Left lung (tissue), 10 donors: ENCODE measurements around the gene GPHN. TPM values are rescaled to one million over a fixed set of nuclear protein-coding genes. Genes with fewer than 3 reads are reported as not detected.

Experiments
- ATAC-seq: fragments of 200-7000 bp; cut with Tn5 transposase; one replicate; pipeline ENCODE4 v1.9.1; 2020; ENCODE audit warnings: moderate library complexity
- DNase-seq, 4 donors: peaks; one replicate each; pipeline ENCODE4 v3.0.0-alpha.2; 2013 to 2020
- H3K27ac ChIP-seq, 2 donors: fragments of 200-600 bp; sonication (generic) in 1 of 2; one replicate each; pipeline versions ENCODE4 v1.5.0 to v1.8.0; 2020 to 2021
- H3K27me3 ChIP-seq, 2 donors: fragments of 200-600 bp; sonication (generic) in 1 of 2; one replicate each; pipeline versions ENCODE4 v1.5.0 to v1.8.0; 2020 to 2021
- H3K36me3 ChIP-seq, 2 donors: fragments of 200-600 bp; sonication (generic) in 1 of 2; one replicate each; pipeline versions ENCODE4 v1.5.0 to v1.8.0; 2020 to 2021
- H3K4me1 ChIP-seq, 2 donors: fragments of 200-600 bp; one replicate each; pipeline ENCODE4 v1.8.0; 2021
- H3K4me3 ChIP-seq, 2 donors: fragments of 200-600 bp; sonication (generic) in 1 of 2; one replicate each; pipeline versions ENCODE4 v1.5.0 to v1.8.0; 2020 to 2021; ENCODE audit warnings: mild to moderate bottlenecking in 1 of 2
- H3K9me3 ChIP-seq, 2 donors: fragments of 200-600 bp; sonication (generic) in 1 of 2; one replicate each; pipeline versions ENCODE4 v1.5.0 to v1.8.0; 2020 to 2021
- intact Hi-C, 2 donors: fragments of 100-400 bp; cut with DNase I; formaldehyde crosslinking; loops; one replicate each; pipeline versions ENCODE4 v1.11.2 to v1.14.2; 2022
- polyA plus RNA-seq, 6 donors: library from polyadenylated mRNA; unstranded; fragments of 120-200 nt; gene quantifications; one replicate each; pipeline ENCODE4 v1.2.1, GENCODE V29; 2013; ENCODE audit not compliant: insufficient read length in 6 of 6
- total RNA-seq, 2 donors: library from RNA; stranded (reverse); fragmentation: NEBNext Ultra II Directional; extraction: Animal tissue kit (Norgen Biotek cat#: 25700); gene quantifications; one replicate each; pipeline ENCODE4 v1.2.1, GENCODE V29; 2021
- TF ChIP-seq, protein P1 (sequence below), 2 donors: fragments of 200-600 bp; sonication (generic) in 1 of 2; IDR thresholded peaks; one replicate each; pipeline versions ENCODE4 v1.5.0 to v1.8.0; 2021; ENCODE audit warnings: antibody characterized with exemption in 2 of 2
- donor health status: DM: no; HTN: yes; CAD: no.
- donor health status: DM: no; HTN: no; CAD: no.

Gene GPHN
- total and polyA plus RNA-seq, 8 donors: 22.6 to 31.1 (median 25.7) TPM

DNA sequence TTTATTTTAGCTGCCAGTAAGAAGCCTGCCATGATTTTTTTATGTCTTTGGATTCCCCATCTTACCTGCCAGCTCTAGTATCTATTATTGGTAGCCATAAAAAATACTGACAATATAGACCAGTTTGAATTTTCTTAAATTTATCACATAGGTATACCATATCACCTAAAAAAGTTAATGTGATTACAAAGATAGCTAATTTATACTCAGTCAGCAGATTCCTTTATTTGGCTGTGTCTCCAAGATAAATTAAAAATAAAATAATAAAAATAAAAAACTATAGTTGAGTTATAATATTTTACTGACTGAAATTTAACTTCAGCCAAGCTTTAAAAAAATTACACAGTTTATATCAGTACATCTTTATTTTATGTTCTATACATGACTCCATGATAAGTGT is 128.3 kb downstream of the GPHN start:
- intact Hi-C loops: no loop called here
- TF ChIP-seq, protein P1, sequence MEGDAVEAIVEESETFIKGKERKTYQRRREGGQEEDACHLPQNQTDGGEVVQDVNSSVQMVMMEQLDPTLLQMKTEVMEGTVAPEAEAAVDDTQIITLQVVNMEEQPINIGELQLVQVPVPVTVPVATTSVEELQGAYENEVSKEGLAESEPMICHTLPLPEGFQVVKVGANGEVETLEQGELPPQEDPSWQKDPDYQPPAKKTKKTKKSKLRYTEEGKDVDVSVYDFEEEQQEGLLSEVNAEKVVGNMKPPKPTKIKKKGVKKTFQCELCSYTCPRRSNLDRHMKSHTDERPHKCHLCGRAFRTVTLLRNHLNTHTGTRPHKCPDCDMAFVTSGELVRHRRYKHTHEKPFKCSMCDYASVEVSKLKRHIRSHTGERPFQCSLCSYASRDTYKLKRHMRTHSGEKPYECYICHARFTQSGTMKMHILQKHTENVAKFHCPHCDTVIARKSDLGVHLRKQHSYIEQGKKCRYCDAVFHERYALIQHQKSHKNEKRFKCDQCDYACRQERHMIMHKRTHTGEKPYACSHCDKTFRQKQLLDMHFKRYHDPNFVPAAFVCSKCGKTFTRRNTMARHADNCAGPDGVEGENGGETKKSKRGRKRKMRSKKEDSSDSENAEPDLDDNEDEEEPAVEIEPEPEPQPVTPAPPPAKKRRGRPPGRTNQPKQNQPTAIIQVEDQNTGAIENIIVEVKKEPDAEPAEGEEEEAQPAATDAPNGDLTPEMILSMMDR (IDR thresholded peaks at IDR 0.05): no peak
- no peaks in the 10 kb centered on the region for H3K36me3 ChIP-seq
- H3K4me3 ChIP-seq: no peak overlapping the region
- no peaks in the 10 kb centered on the region for H3K4me1 ChIP-seq
- no peak for ATAC-seq
- H3K27me3 ChIP-seq: no peaks in the 10 kb centered on the region
- no peak for DNase-seq
- H3K9me3 ChIP-seq: no peaks in the 10 kb centered on the region
- no peak overlapping the region for H3K27ac ChIP-seq

DNA sequence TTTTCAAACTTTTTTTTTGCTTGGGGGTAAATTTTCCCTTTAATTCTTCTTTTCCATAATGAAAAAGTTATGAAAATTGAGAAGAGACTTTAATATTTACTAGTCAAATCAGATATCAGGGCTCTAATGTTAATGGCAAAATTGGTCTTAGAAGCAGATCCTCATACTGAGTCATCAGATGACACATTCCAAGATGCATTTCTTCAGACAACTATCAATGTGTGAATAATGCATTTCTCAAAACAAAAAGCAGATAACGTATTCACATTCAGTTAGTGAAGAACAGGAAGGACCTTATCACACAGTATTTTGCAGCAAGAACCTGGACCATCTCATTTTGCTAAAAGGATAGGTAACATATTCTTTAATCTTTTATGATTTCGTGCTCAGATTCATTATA is 130.7 kb downstream of the GPHN start:
- TF ChIP-seq, protein P1 (IDR thresholded peaks at IDR 0.05): no peak
- no peaks in the 10 kb centered on the region for H3K4me1 ChIP-seq
- no peaks in the 10 kb centered on the region for H3K27me3 ChIP-seq
- no peak for ATAC-seq
- intact Hi-C loops: no loop called here
- no peaks in the 10 kb centered on the region for H3K36me3 ChIP-seq
- H3K4me3 ChIP-seq: no peak overlapping the region
- no peak for DNase-seq
- H3K9me3 ChIP-seq: no peaks in the 10 kb centered on the region
- no peak overlapping the region for H3K27ac ChIP-seq

DNA sequence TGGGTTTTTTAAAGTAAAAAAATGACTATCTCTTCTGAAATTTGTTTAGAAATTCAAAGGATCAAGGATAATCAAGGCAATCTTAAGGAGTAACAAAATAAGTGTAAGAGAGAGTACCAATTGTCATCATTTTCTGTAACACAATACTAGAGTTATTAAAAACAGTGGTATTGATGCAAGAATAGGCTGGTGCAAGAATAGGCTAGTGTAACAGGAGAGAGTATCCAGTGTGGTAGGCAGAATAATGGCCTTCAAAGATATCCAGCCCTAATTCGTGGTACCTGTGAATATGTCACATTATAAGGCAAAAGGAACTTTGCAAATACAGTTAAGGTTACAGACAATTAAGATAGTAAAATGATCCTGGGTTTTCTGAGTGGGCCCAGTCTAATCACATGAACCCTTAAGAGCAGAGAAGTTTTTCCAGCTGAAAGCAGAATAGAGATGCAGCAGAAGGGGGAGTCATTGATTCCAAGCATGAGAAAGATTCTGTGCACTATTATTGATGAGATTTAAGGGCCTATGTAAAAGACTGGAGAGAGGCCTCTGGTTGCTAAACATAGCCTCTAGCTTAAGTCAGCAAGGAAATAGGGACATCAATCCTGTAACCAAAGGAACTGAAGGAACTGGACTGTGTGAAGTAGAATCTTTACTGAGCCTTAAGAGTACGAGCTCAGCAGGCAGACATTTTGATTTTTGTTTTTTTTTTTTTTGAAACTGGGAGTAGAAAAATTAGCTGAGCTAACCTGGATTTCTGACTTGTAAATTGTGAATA is 134.1 kb downstream of the GPHN start:
- intact Hi-C loops: no loop called here
- H3K27ac ChIP-seq: no peak overlapping the region
- no peaks in the 10 kb centered on the region for H3K9me3 ChIP-seq

DNA sequence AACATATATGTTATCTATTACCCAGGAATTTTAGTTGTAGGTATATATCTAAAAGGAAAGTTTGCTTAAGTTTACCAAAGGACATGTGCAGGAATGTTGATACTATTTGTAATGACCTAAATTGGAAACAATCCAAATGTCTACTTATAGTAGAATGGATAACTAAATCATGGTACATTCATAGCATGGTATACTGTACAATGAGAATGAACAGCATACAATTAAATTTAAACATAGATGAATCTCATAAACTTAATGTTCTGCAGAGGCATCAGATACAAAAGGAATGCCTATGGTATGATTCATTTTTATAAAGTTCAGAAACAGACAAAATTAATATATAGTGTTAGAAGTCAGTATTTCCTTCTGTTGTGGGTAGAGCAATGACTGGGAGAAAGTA is 135.4 kb downstream of the GPHN start:
- TF ChIP-seq, protein P1 (IDR thresholded peaks at IDR 0.05): no peak

More for the DNA sequence above, 134.1 kb downstream of the GPHN start:
- H3K27me3 ChIP-seq: no peaks in the 10 kb centered on the region
- H3K4me1 ChIP-seq: no peaks in the 10 kb centered on the region
- TF ChIP-seq, protein P1 (IDR thresholded peaks at IDR 0.05): no peak
- no peak for DNase-seq
- H3K4me3 ChIP-seq: no peak overlapping the region
- ATAC-seq: no peak
- H3K36me3 ChIP-seq: no peaks in the 10 kb centered on the region

DNA sequence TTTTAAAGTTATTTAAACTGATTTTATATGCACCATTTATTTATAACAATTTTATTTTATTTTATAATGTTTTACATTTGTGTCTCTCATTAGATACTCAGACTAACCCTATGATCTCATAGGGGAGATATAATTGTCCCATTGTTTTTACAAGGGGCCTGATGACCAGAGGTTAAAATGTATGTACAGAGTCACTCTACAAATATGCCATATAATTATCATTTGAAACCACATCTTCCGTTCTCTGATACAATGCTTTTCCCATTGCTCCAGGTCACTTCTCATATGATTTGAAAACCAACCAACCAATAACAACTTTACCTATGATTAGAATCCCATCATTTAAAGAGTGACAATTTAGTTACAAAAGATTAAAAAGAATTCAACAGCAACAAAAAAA is 137.8 kb downstream of the GPHN start:
- Histone ChIP-seq H3K4me3 (no peak overlapping the region), H3K27me3 (no peaks in the 10 kb centered on the region), H3K9me3 (no peaks in the 10 kb centered on the region), H3K27ac (no peak overlapping the region), H3K4me1 (no peaks in the 10 kb centered on the region), H3K36me3 (no peaks in the 10 kb centered on the region)
- intact Hi-C loops: no loop called here
- DNase-seq (no peak), ATAC-seq (no peak)
- TF ChIP-seq, protein P1 (IDR thresholded peaks at IDR 0.05): no peak

More for the DNA sequence above, 135.4 kb downstream of the GPHN start:
- DNase-seq: no peak
- Histone ChIP-seq H3K27ac (no peak overlapping the region), H3K4me1 (no peaks in the 10 kb centered on the region), H3K27me3 (no peaks in the 10 kb centered on the region), H3K9me3 (no peaks in the 10 kb centered on the region), H3K4me3 (no peak overlapping the region), H3K36me3 (no peaks in the 10 kb centered on the region)
- intact Hi-C loops: no loop called here
- ATAC-seq: no peak
